ENCODE data around the gene EFNA1.
"Not testable (repeated sequence)": the region's sequence is repeated elsewhere in the genome, so short reads cannot be mapped to it uniquely, and the experiment has no call there.

The EFNA1 gene

DNA sequence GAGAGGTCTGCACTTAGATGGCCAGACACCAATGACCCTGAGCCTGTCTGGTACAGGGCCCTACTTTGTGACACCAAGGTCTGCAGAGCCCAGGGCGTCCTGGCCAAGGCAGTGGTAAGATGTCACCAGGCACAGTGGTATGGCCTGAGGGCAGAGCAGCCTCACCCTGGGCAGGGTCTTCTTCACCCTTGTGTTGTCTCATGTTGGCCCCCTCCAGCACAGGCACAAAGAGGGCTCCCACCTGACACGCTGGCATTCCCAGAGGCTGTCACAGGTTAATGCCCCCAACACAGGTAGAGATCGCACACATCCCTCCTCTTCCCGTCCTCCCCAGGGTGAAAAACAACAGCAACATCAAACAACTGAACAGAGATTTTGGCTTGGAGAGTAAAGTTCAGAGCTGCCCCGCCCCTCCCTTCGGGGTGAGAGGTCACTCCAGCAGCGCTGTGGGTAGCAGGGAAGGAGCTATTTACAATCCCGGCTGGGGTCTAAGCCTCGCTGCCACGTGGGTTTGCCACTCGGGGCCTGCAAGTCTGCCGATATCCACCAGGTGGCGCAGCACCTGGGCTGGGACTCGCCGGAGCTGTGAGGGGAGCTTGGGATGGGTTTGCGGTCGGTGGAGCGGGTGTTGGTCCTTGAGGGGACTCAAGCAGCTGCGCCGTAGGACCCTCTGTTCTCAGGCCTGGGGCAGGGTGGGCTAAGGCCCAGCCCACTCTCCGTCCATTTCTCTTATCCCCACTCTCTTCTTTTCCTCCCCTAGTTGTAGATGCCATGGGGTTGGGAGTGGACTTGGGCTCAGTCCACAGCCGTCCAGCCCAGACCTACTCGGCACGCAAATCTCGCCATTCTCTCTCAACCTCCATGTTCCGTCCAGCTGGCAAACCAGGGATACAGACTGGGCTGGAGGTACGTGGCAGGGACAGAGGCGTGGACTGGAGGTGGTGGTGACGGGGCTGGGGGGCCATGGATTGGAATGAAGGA lies 36.3 kb upstream of the EFNA1 start:
- H3K4me3 ChIP-seq = peak overlapping the region in 1 of 7 experiments; percentile 1
- H3K27ac ChIP-seq = no peak overlapping the region

DNA sequence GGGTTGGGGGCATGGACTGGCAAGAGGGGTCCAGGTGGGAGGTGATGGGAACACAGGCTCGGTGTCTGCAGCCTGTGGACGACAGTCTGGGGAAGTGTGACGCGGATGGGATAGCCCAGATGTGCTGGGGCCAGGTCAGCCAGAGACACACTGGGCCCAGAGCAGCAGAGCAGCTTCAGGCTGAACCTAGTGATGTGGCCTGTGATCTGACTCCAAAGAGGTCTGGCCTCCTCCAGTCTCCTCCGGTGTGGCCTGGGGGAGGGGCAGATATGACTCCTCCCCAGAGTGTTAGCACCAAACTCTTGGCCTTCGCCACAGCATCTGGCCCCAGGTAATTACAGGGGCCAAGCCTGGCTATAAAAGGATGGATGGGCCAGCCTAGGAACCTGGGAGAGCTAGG lies 35.5 kb upstream of the EFNA1 start:
- Histone ChIP-seq H3K4me3 (no peak overlapping the region), H3K27ac (no peak overlapping the region)

DNA sequence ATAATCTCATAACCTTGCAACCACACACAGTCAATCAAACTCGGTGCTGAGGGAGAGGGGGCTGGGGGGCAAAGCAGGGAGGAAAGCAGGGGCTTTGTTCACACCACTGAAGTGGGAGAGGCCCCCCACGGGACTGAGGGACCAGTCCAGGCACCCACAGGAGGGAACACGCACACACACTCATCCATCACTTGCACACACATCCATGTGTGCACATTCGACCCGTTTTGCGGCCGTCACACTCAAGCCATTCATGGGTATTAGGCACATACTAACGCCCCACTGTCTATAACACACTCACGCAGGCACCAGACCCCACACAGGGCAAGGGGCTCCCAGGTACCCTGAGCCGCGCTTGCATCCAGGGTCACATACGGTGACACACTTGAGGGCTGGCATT lies 35.0 kb upstream of the EFNA1 start:
- Histone ChIP-seq H3K27ac (no peak overlapping the region), H3K4me3 (no peak overlapping the region)

DNA sequence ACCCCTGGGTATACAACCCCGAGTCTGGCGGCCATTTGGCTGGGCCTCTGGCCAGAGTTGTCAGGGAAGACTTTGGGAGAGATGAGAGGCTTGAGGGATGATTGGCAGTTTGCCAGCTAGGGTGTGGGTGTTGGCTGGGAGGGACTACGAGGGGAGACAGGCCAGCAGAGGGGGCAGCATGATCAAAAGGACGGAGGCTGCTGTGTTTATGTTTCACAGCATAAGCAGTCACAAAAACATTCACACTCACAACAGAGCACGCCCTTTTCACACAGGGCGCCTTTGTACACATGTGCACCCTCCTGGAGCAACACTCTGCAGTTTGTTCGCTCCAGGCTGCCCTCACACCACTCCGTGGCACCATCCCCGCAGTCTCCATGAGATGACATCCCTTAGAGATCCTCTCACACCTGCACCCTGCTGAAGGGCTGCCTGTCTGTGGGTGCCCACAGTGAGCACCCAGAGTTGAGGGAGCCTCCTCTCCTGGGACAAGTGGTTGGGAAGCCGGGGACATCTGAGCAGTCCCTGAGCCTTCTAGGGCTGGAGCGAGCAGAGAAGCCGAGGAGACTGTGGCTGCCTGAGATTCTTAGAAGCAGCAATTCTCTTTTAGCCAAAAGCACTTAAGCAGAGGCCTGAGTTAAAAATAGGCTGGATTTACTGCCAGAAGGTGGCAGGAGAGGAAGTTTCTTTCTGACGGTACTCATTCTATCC lies 33.6 kb upstream of the EFNA1 start:
- Histone ChIP-seq H3K27ac (peak overlapping the region in 4 of 21 experiments; percentile 33 to 79 (median 42)), H3K4me3 (no peak overlapping the region)

DNA sequence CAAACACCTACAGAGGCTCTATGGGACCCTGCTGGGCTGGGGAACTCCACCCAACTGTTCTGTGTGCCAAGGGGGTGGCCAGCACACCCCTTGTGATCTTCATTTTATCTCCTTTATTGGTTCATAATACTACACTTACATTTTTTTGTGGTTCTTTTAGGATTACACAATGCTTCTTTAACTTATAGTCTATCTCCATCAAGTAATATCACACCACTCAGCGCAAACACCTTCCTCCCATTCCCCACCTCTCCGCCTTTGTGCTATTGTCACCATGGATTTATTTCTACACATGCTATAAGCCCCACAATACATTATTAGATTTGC lies 33.1 kb upstream of the EFNA1 start:
- Histone ChIP-seq H3K27ac (peak overlapping the region in 2 of 21 experiments; percentile 45 to 79), H3K4me3 (no peak overlapping the region)

DNA sequence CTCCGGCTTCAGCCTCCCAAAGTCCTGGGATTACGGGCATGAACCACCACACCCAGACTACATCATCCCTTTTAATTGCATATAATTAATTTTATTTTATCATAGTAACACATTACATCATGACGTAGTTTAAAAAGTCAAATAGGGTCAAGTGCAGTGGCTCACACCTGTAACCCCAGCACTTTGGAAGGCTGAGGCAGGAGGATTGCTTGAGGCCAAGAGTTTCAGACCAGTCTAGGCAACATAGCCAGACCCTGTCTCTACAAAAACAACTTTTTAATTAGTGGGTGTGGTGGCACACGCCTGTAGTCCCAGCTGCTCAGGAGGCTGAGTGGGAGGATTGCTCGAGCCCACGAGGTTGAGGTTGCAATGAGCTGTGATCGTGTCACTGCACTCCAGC lies 28.3 kb upstream of the EFNA1 start:
- H3K27ac ChIP-seq = no peak overlapping the region
- H3K4me3 ChIP-seq = no peak overlapping the region

DNA sequence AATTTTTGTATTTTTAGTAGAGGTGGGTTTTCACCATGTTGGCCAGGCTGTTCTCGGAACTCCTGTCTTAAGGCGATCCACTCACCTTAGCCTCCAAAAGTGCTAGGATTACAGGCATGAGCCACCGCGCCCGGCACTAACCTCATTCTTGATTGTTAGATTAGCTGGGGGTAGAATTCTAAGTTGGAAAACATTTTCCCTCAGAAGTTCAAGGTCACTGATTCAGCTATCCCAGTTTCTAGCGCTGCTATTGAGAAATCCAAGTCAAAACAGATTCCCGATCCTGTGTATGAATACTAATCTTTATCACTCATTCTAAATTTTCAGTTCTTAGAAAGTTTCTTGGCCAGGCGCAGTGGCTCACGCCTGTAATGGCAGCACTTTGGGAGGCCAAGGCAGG lies 24.4 kb upstream of the EFNA1 start:
- no peak overlapping the region for H3K27ac ChIP-seq

DNA sequence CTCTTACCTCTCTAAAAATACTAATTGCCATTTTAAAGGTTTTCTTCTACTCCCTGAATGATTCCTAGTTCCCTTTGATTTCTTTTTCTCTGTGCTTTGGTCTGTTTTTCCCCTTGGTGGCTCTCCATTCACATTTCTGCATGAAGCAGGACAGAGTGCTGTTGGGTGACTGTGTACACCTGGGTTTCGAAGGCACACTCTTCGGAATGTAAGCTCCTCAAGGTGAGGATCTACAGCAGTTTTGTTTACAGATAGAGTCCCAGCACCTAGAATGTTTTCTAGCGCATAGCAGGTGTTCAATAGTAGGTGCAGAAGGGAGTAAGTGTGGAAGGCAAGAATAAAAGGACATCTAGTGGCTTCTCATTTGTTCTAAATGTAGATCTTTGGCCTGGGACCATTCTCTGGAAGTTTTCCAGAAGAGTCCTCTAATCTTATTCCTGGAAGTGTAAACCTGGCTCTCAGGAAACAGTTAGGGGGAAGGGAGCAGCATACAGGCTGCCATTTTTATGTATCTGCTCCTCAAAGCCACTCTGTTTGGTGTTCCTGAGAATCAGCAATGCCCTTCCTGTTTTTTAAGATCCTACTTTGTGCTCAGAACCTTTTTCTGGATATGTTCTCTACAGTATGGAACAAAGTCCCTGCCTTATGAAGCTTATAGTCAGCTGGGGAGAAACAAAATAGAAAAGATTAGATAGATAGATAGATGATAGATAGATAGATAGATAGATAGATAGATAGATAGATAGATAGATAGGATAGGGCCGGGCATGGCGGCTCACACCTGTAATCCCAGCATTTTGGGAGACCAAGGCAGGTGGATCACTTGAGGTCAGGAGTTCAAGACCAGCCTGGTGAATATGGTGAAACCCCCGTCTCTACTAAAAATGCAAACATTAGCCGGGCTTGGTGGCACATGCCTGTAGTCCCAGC lies 22.8 kb upstream of the EFNA1 start:
- H3K4me3 ChIP-seq = no peak overlapping the region
- H3K27ac ChIP-seq = peak overlapping the region in 1 of 21 experiments; percentile 37

More for the DNA sequence above, 24.4 kb upstream of the EFNA1 start:
- H3K4me3 ChIP-seq = no peak overlapping the region

DNA sequence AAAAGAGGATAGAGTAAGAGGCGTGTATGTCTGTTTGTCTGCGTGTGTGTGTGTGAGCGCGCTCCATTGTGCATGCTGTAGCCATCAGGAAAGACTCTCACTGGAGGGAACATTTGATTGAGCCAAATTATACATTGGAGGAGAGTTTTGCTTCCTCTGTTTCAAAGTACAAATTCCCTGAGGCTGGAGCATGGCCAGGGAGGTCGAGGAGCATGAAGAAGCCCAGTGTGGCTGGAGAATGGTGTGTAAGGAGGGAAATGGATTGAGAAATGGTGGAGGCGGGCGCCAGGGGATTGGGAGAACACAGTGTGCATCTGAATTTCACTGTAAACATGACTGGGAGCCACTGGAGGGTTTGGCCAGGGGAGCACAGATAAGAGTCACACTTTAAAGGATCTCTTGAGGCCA lies 22.1 kb upstream of the EFNA1 start:
- no peak overlapping the region for H3K4me3 ChIP-seq
- H3K27ac ChIP-seq = peak overlapping the region in 1 of 21 experiments; percentile 37

DNA sequence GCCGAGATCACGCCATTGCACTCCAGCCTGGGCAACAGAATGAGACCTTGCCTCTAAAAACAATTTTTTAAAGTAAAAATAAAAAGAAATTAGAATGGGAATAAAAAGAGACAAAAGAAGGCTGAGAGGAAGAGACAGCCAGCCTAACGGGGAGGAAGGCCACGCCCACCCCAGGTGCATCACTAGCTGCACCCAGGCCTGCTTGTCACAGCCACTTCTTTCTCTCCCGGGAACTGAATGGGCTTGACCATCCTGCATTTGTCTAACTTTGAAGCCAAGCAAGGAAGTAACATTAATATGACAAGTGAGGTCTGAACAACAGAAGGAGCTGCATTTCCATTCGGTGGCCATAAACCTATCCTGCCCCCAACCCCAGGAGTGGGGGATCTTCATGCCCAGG lies 20.8 kb upstream of the EFNA1 start:
- Histone ChIP-seq H3K4me3 (no peak overlapping the region), H3K27ac (no peak overlapping the region)

DNA sequence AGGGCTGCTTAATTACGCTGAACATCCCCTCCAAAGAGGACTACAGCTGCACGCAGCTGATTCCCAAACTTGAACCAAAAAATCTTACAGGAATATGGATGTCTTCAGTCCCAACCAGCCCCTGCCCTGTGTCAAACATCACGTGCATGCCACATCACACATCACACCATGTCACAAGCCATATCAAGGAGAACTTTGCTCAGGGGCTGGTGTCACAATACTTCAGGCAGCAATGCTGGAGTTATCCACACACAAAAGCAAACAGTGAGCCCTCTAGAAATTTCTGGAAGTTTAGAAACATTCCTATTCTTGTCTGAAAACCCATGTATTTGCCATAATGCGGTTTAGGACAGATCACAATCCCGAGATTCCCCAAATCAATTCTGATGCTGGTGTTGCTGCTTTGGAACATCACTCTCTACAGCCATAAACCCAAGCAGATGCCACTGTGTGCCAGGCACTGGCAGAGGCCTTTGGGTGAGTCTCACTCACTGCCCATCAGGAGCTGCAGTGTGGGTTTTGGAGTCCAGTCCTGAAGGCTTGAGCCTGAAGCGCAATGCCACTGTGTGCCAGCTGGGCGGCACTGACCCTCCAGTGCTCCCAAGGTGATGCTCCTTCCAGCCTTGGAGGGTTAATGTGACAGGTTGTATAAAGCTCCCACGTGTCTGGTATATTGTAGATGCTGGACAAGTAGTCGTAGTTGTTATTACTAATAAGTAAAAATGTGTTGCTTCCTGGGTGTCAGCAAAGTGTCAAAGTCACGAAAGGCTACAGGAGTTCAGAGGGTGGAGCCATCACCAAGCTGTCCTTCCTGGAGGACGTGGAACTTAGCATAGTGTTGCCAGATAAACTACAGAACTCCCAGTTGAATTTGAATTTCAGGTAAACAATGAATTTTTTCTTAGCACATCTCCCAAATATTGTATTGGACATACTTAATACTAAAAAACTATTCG lies 20.1 kb upstream of the EFNA1 start:
- H3K4me3 ChIP-seq = no peak overlapping the region
- H3K27ac ChIP-seq = no peak overlapping the region

DNA sequence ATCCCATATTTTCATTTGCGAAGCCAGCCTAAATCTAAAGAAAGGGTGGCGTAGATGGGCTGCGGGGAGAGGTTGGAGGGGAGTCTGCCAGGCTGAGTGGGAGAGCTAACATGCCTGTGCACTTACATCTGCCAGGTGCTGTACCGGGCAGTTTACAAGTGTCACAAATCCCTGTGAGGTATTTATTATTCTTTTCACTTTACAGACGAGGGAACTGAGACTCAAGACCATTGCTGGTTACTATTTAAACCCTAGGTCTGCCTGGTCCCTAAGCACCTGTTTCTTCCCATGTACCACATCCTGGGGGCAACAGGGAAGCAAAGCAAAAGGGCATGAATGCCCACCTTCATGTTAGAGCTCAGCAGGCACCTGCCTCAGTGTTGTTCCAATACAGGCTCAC lies 19.4 kb upstream of the EFNA1 start:
- Histone ChIP-seq H3K4me3 (no peak overlapping the region), H3K27ac (no peak overlapping the region)

DNA sequence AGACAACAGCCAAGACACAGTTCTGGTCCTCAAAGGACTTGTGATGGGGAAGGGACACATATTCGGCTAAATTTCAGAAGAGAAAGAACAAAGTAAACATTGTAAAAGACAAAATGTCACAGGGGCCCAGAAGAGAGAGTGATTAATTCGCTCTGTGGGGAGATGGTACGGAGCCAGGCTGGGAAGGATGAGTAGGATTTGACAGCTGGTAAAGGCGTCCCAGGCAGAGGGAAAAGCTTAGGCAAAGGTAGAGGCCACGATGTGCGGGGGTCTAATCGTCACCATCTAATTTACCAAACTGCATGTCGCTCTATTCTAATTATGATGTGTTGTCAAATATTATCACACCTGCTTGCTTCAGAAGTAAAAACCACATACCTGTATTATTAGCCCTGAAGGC lies 17.3 kb upstream of the EFNA1 start:
- Histone ChIP-seq H3K4me3 (no peak overlapping the region), H3K27ac (no peak overlapping the region)

DNA sequence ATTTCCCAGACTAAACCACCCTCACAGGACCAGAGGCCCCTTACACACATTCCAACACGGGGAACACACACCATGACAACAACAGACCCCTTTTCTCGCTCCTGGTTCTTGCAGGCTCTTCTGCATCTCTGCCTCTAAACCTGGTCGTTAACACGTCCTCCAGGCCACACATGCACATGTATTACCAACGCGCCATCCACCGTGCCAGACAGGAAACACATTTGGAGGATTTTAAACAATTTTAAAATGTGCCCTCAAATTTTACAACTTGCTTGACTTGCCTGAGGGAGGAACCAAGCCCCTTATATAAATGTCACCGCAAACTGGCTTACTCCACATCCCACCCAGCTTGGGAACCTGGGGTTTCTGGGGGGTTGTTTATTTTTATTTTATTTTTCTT lies 16.9 kb upstream of the EFNA1 start:
- no peak overlapping the region for H3K4me3 ChIP-seq
- no peak overlapping the region for H3K27ac ChIP-seq

DNA sequence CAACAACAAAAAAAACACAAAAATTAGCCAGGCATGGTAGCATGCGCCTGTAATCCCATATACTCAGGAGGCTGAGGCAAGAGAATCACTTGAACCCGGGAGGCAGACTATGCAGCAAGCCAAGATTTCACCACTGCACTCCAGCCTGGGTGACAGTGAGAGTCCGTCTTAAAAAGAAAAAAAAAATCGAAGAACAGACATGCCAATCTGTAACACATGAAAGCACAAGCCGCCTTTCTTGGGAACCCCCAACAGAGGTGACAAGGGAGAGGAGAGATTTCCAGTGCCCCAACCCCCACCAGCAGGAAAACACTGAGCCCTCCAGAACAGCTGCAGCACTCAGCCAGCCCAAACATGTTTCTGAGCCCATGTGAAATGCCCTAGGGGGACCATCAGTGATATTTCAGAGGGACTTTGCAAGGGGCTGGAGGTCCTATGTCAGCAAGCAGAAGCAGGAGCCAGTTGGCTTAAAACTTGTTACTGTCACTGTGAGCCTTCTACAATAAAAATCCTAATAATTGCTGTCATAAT lies 14.2 kb upstream of the EFNA1 start:
- H3K4me3 ChIP-seq = no peak overlapping the region

DNA sequence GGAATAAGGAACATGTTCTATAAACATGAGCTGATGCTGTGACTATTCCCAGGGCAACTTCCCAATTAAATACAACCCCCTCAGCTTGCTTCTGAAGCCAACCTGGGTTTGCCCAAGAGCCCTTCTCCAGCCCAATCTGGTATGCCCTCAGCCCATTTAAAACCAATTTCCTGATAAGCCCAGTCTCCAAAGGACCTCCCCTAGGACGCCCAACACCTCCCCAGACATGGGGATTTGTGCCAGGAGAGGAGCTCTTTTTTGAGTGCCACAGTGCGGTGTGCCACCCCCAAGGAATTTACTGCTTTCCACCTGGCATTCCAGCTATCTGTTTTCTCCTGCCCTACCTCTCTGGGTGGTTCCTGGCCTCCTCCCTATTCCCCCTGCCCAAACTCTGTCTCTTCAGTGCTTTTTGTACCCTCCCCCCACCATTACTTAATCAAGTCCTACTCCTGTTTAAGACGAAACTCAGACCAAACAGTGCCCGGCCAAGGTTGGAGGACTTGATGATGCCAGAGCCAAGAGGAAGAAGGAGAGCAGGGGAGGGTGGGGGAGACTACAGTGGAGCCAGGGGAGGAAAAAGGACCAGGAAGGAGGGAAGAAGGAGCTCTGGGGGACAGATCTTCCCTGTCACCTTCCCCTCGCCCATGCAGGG lies 11.4 kb upstream of the EFNA1 start:
- H3K27ac ChIP-seq = peak overlapping the region in 1 of 21 experiments; percentile 64
- H3K4me3 ChIP-seq = no peak overlapping the region

More for the DNA sequence above, 14.2 kb upstream of the EFNA1 start:
- no peak overlapping the region for H3K27ac ChIP-seq

DNA sequence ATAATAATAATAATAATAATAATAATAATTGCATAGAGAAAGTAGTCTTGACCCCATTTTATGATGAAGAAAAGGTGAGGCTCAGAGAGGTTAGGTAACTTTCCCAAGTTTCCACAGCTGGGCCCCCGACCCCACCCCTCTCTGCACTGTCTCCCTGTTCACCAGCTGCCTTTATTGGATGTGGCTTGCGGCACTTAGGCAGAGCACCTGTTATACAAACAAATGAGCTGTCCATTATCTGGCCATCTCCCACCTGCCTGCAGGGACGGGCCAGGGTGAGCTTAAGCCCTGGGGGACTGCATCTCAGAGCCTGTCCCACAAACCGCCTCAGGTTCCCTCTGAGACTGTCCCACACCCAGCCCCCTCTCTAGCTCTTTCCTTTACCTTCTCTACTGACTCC lies 10.1 kb upstream of the EFNA1 start:
- no peak overlapping the region for H3K27ac ChIP-seq
- no peak overlapping the region for H3K4me3 ChIP-seq

DNA sequence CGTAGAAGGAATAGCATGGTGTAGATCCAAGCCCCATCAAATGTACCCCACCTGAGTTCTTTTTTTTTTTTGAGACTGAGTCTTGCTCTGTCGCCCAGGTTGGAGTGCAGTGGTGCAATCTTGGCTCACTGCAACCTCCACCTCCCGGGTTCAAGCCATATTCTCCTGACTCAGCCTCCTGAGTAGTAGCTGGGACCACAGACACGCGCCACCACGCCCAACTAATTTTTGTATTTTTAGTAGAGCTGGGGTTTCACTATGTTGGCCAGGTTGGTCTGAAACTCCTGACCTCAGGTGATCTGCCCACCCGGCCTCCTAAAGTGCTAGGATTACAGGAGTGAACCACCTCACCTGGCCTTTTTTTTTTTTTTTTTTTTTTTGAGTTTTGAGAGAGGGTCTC lies 9.6 kb upstream of the EFNA1 start:
- H3K4me3 ChIP-seq, H3K27ac ChIP-seq: not testable (repeated sequence)
